Forelimb muscle (tissue), 1 donor: ENCODE results near the gene C10orf67. TPM values are rescaled to one million over a fixed set of nuclear protein-coding genes. Genes with fewer than 3 reads are reported as not detected.

Source experiments
- DNase-seq: peaks from one replicate; pipeline ENCODE4 v3.0.0-alpha.2; 2013; ENCODE audit warnings: low read depth
- polyA plus RNA-seq: library from polyadenylated mRNA; unstranded; fragments of 120-200 nt; gene quantifications from one replicate; pipeline ENCODE4 v1.2.1, GENCODE V29; 2013; ENCODE audit not compliant: insufficient read length

Gene C10orf67
- polyA plus RNA-seq, 1 donor = 0.11 TPM

- no peak for DNase-seq
Observed at GRCh38 chr10:23198940-23199767, 145.4 kb downstream of the C10orf67 start.

- no peak for DNase-seq
Observed at GRCh38 chr10:23198610-23198939, 146.0 kb downstream of the C10orf67 start.

GRCh38 chr10:23197416-23197861, 147.2 kb downstream of the C10orf67 start:
- DNase-seq = no peak

- DNase-seq = no peak
Observed at GRCh38 chr10:23196915-23197314, 147.7 kb downstream of the C10orf67 start.

GRCh38 chr10:23195846-23196600, 148.6 kb downstream of the C10orf67 start:
- DNase-seq = no peak

GRCh38 chr10:23194966-23195845, 149.4 kb downstream of the C10orf67 start:
- no peak for DNase-seq

- no peak for DNase-seq
Observed at GRCh38 chr10:23194471-23194965, 150.1 kb downstream of the C10orf67 start.

- no peak for DNase-seq
Observed at GRCh38 chr10:23193435-23194074, 151.0 kb downstream of the C10orf67 start.

- no peak for DNase-seq
Observed at GRCh38 chr10:23192712-23193434, 151.7 kb downstream of the C10orf67 start.

- DNase-seq = no peak
Observed at GRCh38 chr10:23191764-23192711, 152.6 kb downstream of the C10orf67 start, which contains the start of gene PTF1A. TSS of gene PTF1A (plus strand) at chr10:23192312. CDS start at chr10:23192531, 219 bp downstream.

GRCh38 chr10:23190872-23191763, 153.5 kb downstream of the C10orf67 start:
- no peak for DNase-seq

GRCh38 chr10:23189024-23189423, 155.6 kb downstream of the C10orf67 start:
- DNase-seq = no peak

- DNase-seq = no peak
Observed at GRCh38 chr10:23187155-23187554, 157.4 kb downstream of the C10orf67 start.

GRCh38 chr10:23186697-23187096, 157.9 kb downstream of the C10orf67 start:
- DNase-seq = no peak

- DNase-seq = no peak
Observed at GRCh38 chr10:23186178-23186577, 158.4 kb downstream of the C10orf67 start.

- no peak for DNase-seq
Observed at GRCh38 chr10:23174977-23175512, 169.6 kb downstream of the C10orf67 start.

- DNase-seq = no peak
Observed at GRCh38 chr10:23174074-23174976, 170.3 kb downstream of the C10orf67 start.
